Measurements from ENCODE around the gene NECAP2.

The NECAP2 gene

GRCh38 chr1:16425125-16426025 lies 15.1 kb upstream of the NECAP2 start:
- H2AFZ ChIP-seq (ENCODE audit: low read depth, low read length, severe bottlenecking) = no peak overlapping the region
- no peaks in the 10 kb centered on the region for H3K36me3 ChIP-seq (ENCODE audit: low read length)
- H3K27me3 ChIP-seq (ENCODE audit: low read length) = no peaks in the 10 kb centered on the region
- no peaks in the 10 kb centered on the region for H3K9me2 ChIP-seq (replicated peaks; ENCODE audit: insufficient read depth, low read length)
- H3K79me2 ChIP-seq (ENCODE audit: insufficient read depth, low read length) = no peaks in the 10 kb centered on the region
- TF ChIP-seq CTCF (IDR thresholded peaks at IDR 0.05; ENCODE audit: insufficient read depth, low read length, poor library complexity, severe bottlenecking) = no peak
- no peak for TF ChIP-seq EZH2phosphoT487 (conservative IDR thresholded peaks at IDR 0.05; ENCODE audit: low read length)
- no peak overlapping the region for H3K4me2 ChIP-seq (ENCODE audit: low read depth, low read length, poor library complexity, severe bottlenecking)
- H4K20me1 ChIP-seq (ENCODE audit: low read depth, low read length) = no peaks in the 10 kb centered on the region
- H3F3A ChIP-seq (ENCODE audit: insufficient read depth) = no peaks in the 10 kb centered on the region
- H3K4me3 ChIP-seq (ENCODE audit: insufficient read depth, low read length, poor library complexity, severe bottlenecking) = no peak overlapping the region
- H3K9ac ChIP-seq (ENCODE audit: low read length) = no peak overlapping the region
- H3K9me3 ChIP-seq (ENCODE audit: insufficient read depth, low read length) = no peaks in the 10 kb centered on the region
- H3K27ac ChIP-seq (ENCODE audit: low read depth, low read length) = no peak overlapping the region

GRCh38 chr1:16430606-16431005 lies 9.9 kb upstream of the NECAP2 start:
- no peaks in the 10 kb centered on the region for H3K27me3 ChIP-seq (ENCODE audit: low read length)
- no peaks in the 10 kb centered on the region for H3K36me3 ChIP-seq (ENCODE audit: low read length)
- H3K9ac ChIP-seq (ENCODE audit: low read length) = no peak overlapping the region
- H4K20me1 ChIP-seq (ENCODE audit: low read depth, low read length) = no peaks in the 10 kb centered on the region
- H2AFZ ChIP-seq (ENCODE audit: low read depth, low read length, severe bottlenecking) = no peak overlapping the region
- TF ChIP-seq EZH2phosphoT487 (conservative IDR thresholded peaks at IDR 0.05; ENCODE audit: low read length) (no peak), CTCF (IDR thresholded peaks at IDR 0.05; ENCODE audit: insufficient read depth, low read length, poor library complexity, severe bottlenecking) (no peak)
- no peak overlapping the region for H3K4me2 ChIP-seq (ENCODE audit: low read depth, low read length, poor library complexity, severe bottlenecking)
- H3K27ac ChIP-seq (ENCODE audit: low read depth, low read length) = no peak overlapping the region
- H3K9me2 ChIP-seq (replicated peaks; ENCODE audit: insufficient read depth, low read length) = no peaks in the 10 kb centered on the region
- H3F3A ChIP-seq (ENCODE audit: insufficient read depth) = no peaks in the 10 kb centered on the region
- H3K79me2 ChIP-seq (ENCODE audit: insufficient read depth, low read length) = no peaks in the 10 kb centered on the region
- no peaks in the 10 kb centered on the region for H3K9me3 ChIP-seq (ENCODE audit: insufficient read depth, low read length)
- H3K4me3 ChIP-seq (ENCODE audit: insufficient read depth, low read length, poor library complexity, severe bottlenecking) = no peak overlapping the region

GRCh38 chr1:16433030-16433429 lies 7.5 kb upstream of the NECAP2 start:
- H3K4me3 ChIP-seq (ENCODE audit: insufficient read depth, low read length, poor library complexity, severe bottlenecking) = no peak overlapping the region
- no peaks in the 10 kb centered on the region for H3K9me2 ChIP-seq (replicated peaks; ENCODE audit: insufficient read depth, low read length)
- H2AFZ ChIP-seq (ENCODE audit: low read depth, low read length, severe bottlenecking) = no peak overlapping the region
- H4K20me1 ChIP-seq (ENCODE audit: low read depth, low read length) = no peaks in the 10 kb centered on the region
- no peak overlapping the region for H3K9ac ChIP-seq (ENCODE audit: low read length)
- no peaks in the 10 kb centered on the region for H3K9me3 ChIP-seq (ENCODE audit: insufficient read depth, low read length)
- H3K27me3 ChIP-seq (ENCODE audit: low read length) = no peaks in the 10 kb centered on the region
- H3F3A ChIP-seq (ENCODE audit: insufficient read depth) = no peaks in the 10 kb centered on the region
- no peak for TF ChIP-seq EZH2phosphoT487 (conservative IDR thresholded peaks at IDR 0.05; ENCODE audit: low read length)
- no peak for TF ChIP-seq CTCF (IDR thresholded peaks at IDR 0.05; ENCODE audit: insufficient read depth, low read length, poor library complexity, severe bottlenecking)
- no peaks in the 10 kb centered on the region for H3K79me2 ChIP-seq (ENCODE audit: insufficient read depth, low read length)
- no peak overlapping the region for H3K4me2 ChIP-seq (ENCODE audit: low read depth, low read length, poor library complexity, severe bottlenecking)
- no peaks in the 10 kb centered on the region for H3K36me3 ChIP-seq (ENCODE audit: low read length)
- no peak overlapping the region for H3K27ac ChIP-seq (ENCODE audit: low read depth, low read length)

All from SU-DHL-6 (cell line).